ENCODE measurements around the gene CYSRT1.
"Not testable (repeated sequence)": the region's sequence is repeated elsewhere in the genome, so short reads cannot be mapped to it uniquely, and the experiment has no call there.

CYSRT1 gene

GRCh38 chr9:137253717-137254623, 29.0 kb downstream of the CYSRT1 start:
- no peak for DNase-seq

- DNase-seq: peak; percentile 95
These were observed 29.9 kb downstream of the CYSRT1 start, which contains the start of gene NELFB for GRCh38 chr9:137254624-137255447. TSS of gene NELFB (plus strand) at chr9:137255327.

GRCh38 chr9:137255448-137256114, 30.6 kb downstream of the CYSRT1 start:
- DNase-seq: no peak

GRCh38 chr9:137256362-137256761, 31.4 kb downstream of the CYSRT1 start:
- no peak for DNase-seq

GRCh38 chr9:137256856-137257255, 31.9 kb downstream of the CYSRT1 start:
- DNase-seq: no peak

GRCh38 chr9:137262173-137262908, 37.4 kb downstream of the CYSRT1 start:
- DNase-seq: not testable (repeated sequence)

GRCh38 chr9:137262909-137263285, 37.9 kb downstream of the CYSRT1 start:
- no peak for DNase-seq

- DNase-seq: no peak
These were observed 38.5 kb downstream of the CYSRT1 start for GRCh38 chr9:137263506-137263905.

GRCh38 chr9:137264067-137264466, 39.1 kb downstream of the CYSRT1 start:
- DNase-seq: no peak

GRCh38 chr9:137265496-137266161, 40.7 kb downstream of the CYSRT1 start:
- DNase-seq: no peak

GRCh38 chr9:137266162-137266527, 41.2 kb downstream of the CYSRT1 start:
- no peak for DNase-seq

- no peak for DNase-seq
These were observed 41.8 kb downstream of the CYSRT1 start for GRCh38 chr9:137266585-137267453.

GRCh38 chr9:137267933-137268355, 43.0 kb downstream of the CYSRT1 start:
- no peak for DNase-seq

- no peak for DNase-seq
These were observed 43.7 kb downstream of the CYSRT1 start for GRCh38 chr9:137268538-137269201.

GRCh38 chr9:137269231-137269772, 44.3 kb downstream of the CYSRT1 start:
- DNase-seq: no peak

GRCh38 chr9:137270929-137271695, 46.1 kb downstream of the CYSRT1 start:
- DNase-seq: no peak

GRCh38 chr9:137271696-137272076, 46.7 kb downstream of the CYSRT1 start:
- DNase-seq: no peak

- no peak for DNase-seq
These were observed 47.5 kb downstream of the CYSRT1 start for GRCh38 chr9:137272241-137273094.

Data from activated naive CD4-positive, alpha-beta T cell treated with anti-CD3 and anti-CD28 coated beads, Interleukin-2, amount 50 U/mL, for 16 hours (primary cell).